ENCODE measurements around the gene FAM118A. TPM values are rescaled to one million over a fixed set of nuclear protein-coding genes. Genes with fewer than 3 reads are reported as not detected.

FAM118A gene
- total and polyA plus RNA-seq, 2 of the 8 experiments (the other 6 are each of a cell fraction or from before 2014, with no cell fraction given) = 8.5 to 18.6 TPM

GRCh38 chr22:45323695-45324094 is 14.0 kb downstream of the FAM118A start:
- Histone ChIP-seq H3K36me3 (ENCODE audit: control insufficient read depth in 2 of 4, insufficient read depth in 4 of 4, low read length in 3 of 4) (peaks cover 0 to 15% (median 10%) of the 10 kb centered on the region in 4 experiments; a peak in 6 of 8 replicates), H3K4me1 (replicated peaks in 1 of 4; ENCODE audit: control insufficient read depth in 3 of 4, insufficient read depth in 4 of 4, low read length in 3 of 4) (no peaks in the 10 kb centered on the region), H3K56ac (replicated peaks; ENCODE audit: insufficient read length, low read depth, low read length) (no peak overlapping the region), H2BK120ac (replicated peaks; ENCODE audit: low read depth, low read length) (no peak overlapping the region), H3K79me1 (ENCODE audit: low read depth, low read length) (no peaks in the 10 kb centered on the region; the same call in none of the 2 replicates), H3K9me3 (ENCODE audit: insufficient read depth in 2 of 2, low read depth in 1 of 2, low read length in 1 of 2) (no peaks in the 10 kb centered on the region), H3K27ac (ENCODE audit: low read depth, low read length) (no peak overlapping the region), H3K4me3 (ENCODE audit: extremely low read depth in 1 of 4, insufficient read depth in 2 of 4, low read depth in 3 of 4, low read length in 4 of 4) (no peak overlapping the region), H3K14ac (ENCODE audit: insufficient read length) (no peak overlapping the region), H3K18ac (ENCODE audit: extremely low read depth, low read length) (no peak overlapping the region), H2AK5ac (ENCODE audit: low read depth, low read length) (no peak overlapping the region), H3K79me2 (ENCODE audit: control insufficient read depth in 1 of 2, insufficient read depth in 2 of 2, low read length in 2 of 2) (peaks cover 0 to 25% of the 10 kb centered on the region in 2 experiments; a peak in 3 of 4 replicates), H4K5ac (ENCODE audit: insufficient read length, low read depth, low read length) (no peak overlapping the region), H2BK20ac (ENCODE audit: low read length) (no peak overlapping the region), H3K4ac (replicated peaks; ENCODE audit: insufficient read length, low read depth, low read length) (no peak overlapping the region), H3K27me3 (replicated peaks in 1 of 4; ENCODE audit: control insufficient read depth in 3 of 4, extremely low read depth in 1 of 4, insufficient read depth in 3 of 4, low read length in 3 of 4) (no peaks in the 10 kb centered on the region), H4K20me1 (replicated peaks in 1 of 2; ENCODE audit: control insufficient read depth in 1 of 2, insufficient read depth in 2 of 2, low read length in 2 of 2) (peaks cover 0 to 4% of the 10 kb centered on the region in 2 experiments), H3K4me2 (ENCODE audit: insufficient read depth in 1 of 2, low read depth in 2 of 2, low read length in 2 of 2) (no peak overlapping the region), H2AFZ (ENCODE audit: low read length) (no peak overlapping the region), H2BK15ac (ENCODE audit: low read length) (no peak overlapping the region), H3K23me2 (ENCODE audit: low read depth, low read length) (no peaks in the 10 kb centered on the region), H4K91ac (replicated peaks; ENCODE audit: insufficient read length, low read length) (no peak overlapping the region), H2BK5ac (ENCODE audit: low read depth, low read length) (no peak overlapping the region), H3K23ac (ENCODE audit: insufficient read length) (no peak overlapping the region), H3K9ac (replicated peaks in 1 of 4; ENCODE audit: extremely low read depth in 1 of 4, low read depth in 3 of 4, low read length in 3 of 4) (no peak overlapping the region), H4K8ac (ENCODE audit: extremely low read depth, insufficient read depth, low read length) (no peak overlapping the region), H2BK12ac (ENCODE audit: low read depth, low read length) (no peak overlapping the region)
- CTCF ChIA-PET (ENCODE audit: partially characterized antibody) = interaction anchor here (0.6 to 2.8 kb wide), 7 partner anchors 8 to 130 kb away, joined by 3 to 19 read pairs (median 4); partner anchors contain the start of gene UPK3A
- POLR2A ChIA-PET (ENCODE audit: partially characterized antibody) = no interaction called here
- DNase-seq (ENCODE audit: low read depth in 1 of 2, low spot score in 2 of 2) (no peak), FAIRE-seq (no peak)
- WGBS, 2 experiments (ENCODE audit: extremely low coverage in 1 of 2, insufficient coverage in 1 of 2, insufficient read length in 1 of 2, insufficient replicate concordance in 2 of 2, low coverage in 1 of 2, low lambda C conversion rate in 2 of 2, missing lambda C conversion rate in 1 of 2) = 87% methylated on average over 7 of the region's 7 CpGs; no CpG with 5 or more reads in 1 of the 2 experiments
- TF ChIP-seq MAFK (IDR thresholded peaks at IDR 0.05; ENCODE audit: low read depth, low read length) = no peak
- TF ChIP-seq HDAC2 (IDR thresholded peaks at IDR 0.05; ENCODE audit: borderline replicate concordance in 1 of 2, low read depth in 2 of 2, low read length in 2 of 2) = no peak
- TF ChIP-seq SIX5 (IDR thresholded peaks at IDR 0.05; ENCODE audit: low read depth, low read length) = no peak
- no peak for TF ChIP-seq BACH1 (IDR thresholded peaks at IDR 0.05; ENCODE audit: low read length)
- TF ChIP-seq SUZ12 (IDR thresholded peaks at IDR 0.05; ENCODE audit: low read length) = no peak
- TF ChIP-seq KDM5A (IDR thresholded peaks at IDR 0.05; ENCODE audit: low read length) = no peak
- no peak for TF ChIP-seq KDM4A (IDR thresholded peaks at IDR 0.05; ENCODE audit: low read depth, low read length, severe bottlenecking)
- TF ChIP-seq EGR1 (IDR thresholded peaks at IDR 0.05; ENCODE audit: borderline replicate concordance, low read depth, low read length) = no peak
- TF ChIP-seq ATF3 (IDR thresholded peaks at IDR 0.05; ENCODE audit: insufficient read depth, low read depth, low read length) = no peak
- TF ChIP-seq CEBPB (IDR thresholded peaks at IDR 0.05; ENCODE audit: low read depth, low read length) = no peak
- TF ChIP-seq POLR2AphosphoS5 (IDR thresholded peaks at IDR 0.05; ENCODE audit: low read depth, low read length) = no peak
- TF ChIP-seq SP4 (IDR thresholded peaks at IDR 0.05; ENCODE audit: low read length) = no peak
- no peak for TF ChIP-seq RFX5 (IDR thresholded peaks at IDR 0.05; ENCODE audit: borderline replicate concordance, low read depth, low read length)
- TF ChIP-seq KDM1A (IDR thresholded peaks at IDR 0.05; ENCODE audit: borderline replicate concordance, low read length) = no peak
